ENCODE data around the gene LRRC18. TPM values are rescaled to one million over a fixed set of nuclear protein-coding genes. Genes with fewer than 3 reads are reported as not detected.
A peak's percentile ranks its signal among the peaks of the same experiment; 100 is the strongest.

LRRC18 gene
- under 1 TPM in 1 of 4 donors, not detected in 3; 0.21 TPM for total RNA-seq

DNA sequence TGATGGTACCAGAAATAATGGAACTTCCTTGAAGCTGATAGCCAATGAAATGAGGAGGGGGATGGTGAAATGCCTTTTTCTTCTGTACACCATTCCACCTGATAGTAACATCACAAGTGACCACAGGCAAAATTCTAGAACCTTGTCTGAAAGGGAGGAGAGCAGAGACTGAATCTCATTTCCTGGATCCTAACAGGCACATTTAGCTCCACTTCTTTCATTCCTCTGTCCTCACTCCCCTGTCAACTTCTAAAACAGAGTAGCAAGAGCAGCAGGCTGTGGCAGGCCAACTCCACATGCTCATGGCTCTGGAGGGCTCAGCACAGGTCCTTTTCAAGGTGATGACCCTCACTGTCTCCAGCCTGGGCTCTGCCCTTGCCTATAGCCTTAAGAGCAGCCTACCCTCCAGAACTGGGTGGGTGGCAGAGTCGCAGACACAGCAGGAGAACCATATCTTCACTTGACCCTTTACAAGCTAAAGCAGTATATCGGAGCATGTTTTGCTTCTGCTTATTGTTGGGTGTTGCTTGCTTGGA, at the start of gene LRRC18:
TSS of gene LRRC18 (minus strand) at position 51 of the 536 bp plus-strand sequence. CDS start 25,685 bp downstream, outside the sequence.
- intact Hi-C loops (cut with DNase I; ENCODE audit: low total_unique reads): no loop called here

DNA sequence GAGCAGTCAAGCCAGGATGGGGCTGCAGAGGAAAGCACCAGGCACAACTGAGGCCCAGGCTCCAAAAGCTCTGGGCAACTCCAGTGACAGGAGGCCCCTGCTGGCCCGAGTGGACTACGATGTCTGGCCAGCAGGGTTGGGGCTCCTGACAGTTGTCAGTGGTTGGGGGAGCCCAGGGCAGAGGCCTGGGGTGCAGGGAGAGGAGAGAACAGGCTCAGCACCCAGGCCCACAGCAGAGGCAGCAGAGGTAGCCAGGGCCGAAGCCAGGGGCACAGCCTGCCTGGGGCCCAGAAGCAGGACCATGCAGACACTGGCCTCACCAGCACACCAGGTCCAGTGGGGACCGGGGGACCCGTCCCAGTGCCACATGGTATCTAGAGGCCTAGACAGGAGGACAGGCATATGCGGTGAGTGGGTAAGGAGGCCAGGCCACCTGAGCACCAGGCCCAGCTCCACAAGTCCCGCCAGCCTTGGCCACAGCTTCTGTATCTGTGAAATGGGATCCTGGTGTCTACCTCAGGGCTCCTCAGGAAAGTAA, 46.0 kb upstream of the LRRC18 start:
- no peak overlapping the region for H3K27ac ChIP-seq
- TF ChIP-seq, protein P1, sequence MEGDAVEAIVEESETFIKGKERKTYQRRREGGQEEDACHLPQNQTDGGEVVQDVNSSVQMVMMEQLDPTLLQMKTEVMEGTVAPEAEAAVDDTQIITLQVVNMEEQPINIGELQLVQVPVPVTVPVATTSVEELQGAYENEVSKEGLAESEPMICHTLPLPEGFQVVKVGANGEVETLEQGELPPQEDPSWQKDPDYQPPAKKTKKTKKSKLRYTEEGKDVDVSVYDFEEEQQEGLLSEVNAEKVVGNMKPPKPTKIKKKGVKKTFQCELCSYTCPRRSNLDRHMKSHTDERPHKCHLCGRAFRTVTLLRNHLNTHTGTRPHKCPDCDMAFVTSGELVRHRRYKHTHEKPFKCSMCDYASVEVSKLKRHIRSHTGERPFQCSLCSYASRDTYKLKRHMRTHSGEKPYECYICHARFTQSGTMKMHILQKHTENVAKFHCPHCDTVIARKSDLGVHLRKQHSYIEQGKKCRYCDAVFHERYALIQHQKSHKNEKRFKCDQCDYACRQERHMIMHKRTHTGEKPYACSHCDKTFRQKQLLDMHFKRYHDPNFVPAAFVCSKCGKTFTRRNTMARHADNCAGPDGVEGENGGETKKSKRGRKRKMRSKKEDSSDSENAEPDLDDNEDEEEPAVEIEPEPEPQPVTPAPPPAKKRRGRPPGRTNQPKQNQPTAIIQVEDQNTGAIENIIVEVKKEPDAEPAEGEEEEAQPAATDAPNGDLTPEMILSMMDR (IDR thresholded peaks at IDR 0.05): no peak
- H3K27me3 ChIP-seq: no peaks in the 10 kb centered on the region
- no peak for DNase-seq
- H3K4me1 ChIP-seq: no peaks in the 10 kb centered on the region
- H3K4me3 ChIP-seq: no peak overlapping the region
- no peaks in the 10 kb centered on the region for H3K36me3 ChIP-seq
- no peaks in the 10 kb centered on the region for H3K9me3 ChIP-seq
- intact Hi-C loops (cut with DNase I; ENCODE audit: low total_unique reads): no loop called here

More for the DNA sequence above, at the start of gene LRRC18:
- no peaks in the 10 kb centered on the region for H3K4me1 ChIP-seq
- no peak for DNase-seq
- TF ChIP-seq, protein P1 (IDR thresholded peaks at IDR 0.05): no peak
- TF ChIP-seq POLR2A (IDR thresholded peaks at IDR 0.05): no peak
- H3K9me3 ChIP-seq: no peaks in the 10 kb centered on the region
- no peaks in the 10 kb centered on the region for H3K36me3 ChIP-seq
- H3K27me3 ChIP-seq: no peaks in the 10 kb centered on the region
- H3K4me3 ChIP-seq: no peak within 1 kb of the TSS
- H3K27ac ChIP-seq: no peak within 1 kb of the TSS

DNA sequence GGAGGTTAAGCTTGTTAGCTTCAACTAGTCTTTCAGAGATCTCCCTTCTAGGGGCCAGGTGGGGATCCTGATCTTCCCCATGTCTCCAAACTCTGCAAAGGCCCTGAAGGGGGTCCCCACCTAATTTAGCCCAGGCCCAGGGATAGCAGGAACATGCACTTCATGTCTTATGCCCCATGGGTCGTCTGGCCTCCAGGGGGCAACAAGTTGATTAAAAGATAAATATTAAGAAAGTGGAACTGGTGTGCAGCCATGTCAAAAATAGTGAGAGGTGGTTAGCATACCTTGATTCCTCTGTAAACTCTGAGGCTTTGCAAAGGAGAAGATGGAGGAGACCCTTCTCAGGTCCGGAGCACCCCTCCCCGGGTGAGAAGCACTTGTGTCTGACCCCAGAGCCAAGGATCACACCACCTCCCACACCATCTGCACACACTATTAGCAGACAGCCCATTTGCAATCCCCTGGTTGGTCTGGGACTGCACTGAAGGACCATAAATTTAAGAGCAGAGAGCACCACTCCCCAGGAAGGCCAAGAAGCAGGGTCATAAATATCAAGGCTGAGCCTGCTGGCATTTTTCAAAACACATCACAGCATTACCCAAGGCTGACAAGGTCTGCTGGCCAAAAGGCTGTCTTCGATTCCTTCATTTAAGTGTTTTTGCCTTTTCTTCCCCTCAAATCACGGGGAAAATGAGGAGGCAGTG, 44.2 kb upstream of the LRRC18 start:
- Histone ChIP-seq H3K4me1 (no peaks in the 10 kb centered on the region), H3K9me3 (no peaks in the 10 kb centered on the region), H3K36me3 (no peaks in the 10 kb centered on the region), H3K4me3 (no peak overlapping the region), H3K27me3 (no peaks in the 10 kb centered on the region), H3K27ac (no peak overlapping the region)
- intact Hi-C loops (cut with DNase I; ENCODE audit: low total_unique reads): no loop called here
- no peak for DNase-seq
- TF ChIP-seq POLR2A (IDR thresholded peaks at IDR 0.05): no peak
- TF ChIP-seq, protein P1 (IDR thresholded peaks at IDR 0.05): no peak

- no peak for DNase-seq
- intact Hi-C loops (cut with DNase I; ENCODE audit: low total_unique reads): no loop called here
- Histone ChIP-seq H3K27ac (no peak overlapping the region), H3K27me3 (no peaks in the 10 kb centered on the region), H3K9me3 (no peaks in the 10 kb centered on the region), H3K4me3 (no peak overlapping the region), H3K36me3 (no peaks in the 10 kb centered on the region), H3K4me1 (no peaks in the 10 kb centered on the region)
- TF ChIP-seq POLR2A (IDR thresholded peaks at IDR 0.05): no peak
- TF ChIP-seq, protein P1 (IDR thresholded peaks at IDR 0.05): no peak
These were observed 42.9 kb upstream of the LRRC18 start for GRCh38 chr10:48982584-48982983.

DNA sequence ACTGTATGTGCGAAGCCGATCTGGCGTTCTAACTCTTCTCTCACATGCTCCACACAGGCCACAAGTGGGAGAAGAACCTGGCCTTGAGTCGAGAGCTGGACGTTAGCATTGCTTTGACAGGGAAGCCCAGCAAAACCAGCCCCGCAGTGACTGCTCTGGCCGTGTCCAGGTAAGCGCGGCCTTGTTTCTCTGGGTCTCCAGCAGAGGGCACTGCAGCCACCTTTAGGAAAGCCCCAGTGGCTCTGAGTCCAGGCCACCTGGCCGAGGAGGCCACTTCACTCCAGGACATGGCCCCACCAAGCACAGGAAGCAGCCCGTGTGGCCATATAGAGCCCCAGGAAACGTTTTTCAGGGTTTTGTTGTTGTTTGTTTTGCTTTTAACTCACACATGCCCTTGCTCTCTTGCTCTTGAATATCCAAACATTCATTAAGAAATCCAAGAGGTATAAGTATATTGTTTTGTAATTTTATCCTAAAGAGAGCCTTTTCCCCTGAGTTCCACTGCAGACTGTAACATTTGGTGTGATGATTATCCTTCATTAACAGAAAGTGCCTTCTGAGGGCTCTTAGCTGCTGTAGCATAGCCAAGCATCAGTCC, 41.8 kb upstream of the LRRC18 start:
- intact Hi-C loops (cut with DNase I; ENCODE audit: low total_unique reads): no loop called here
- Histone ChIP-seq H3K4me3 (no peak overlapping the region), H3K9me3 (no peaks in the 10 kb centered on the region), H3K27me3 (no peaks in the 10 kb centered on the region), H3K4me1 (no peaks in the 10 kb centered on the region), H3K36me3 (no peaks in the 10 kb centered on the region), H3K27ac (no peak overlapping the region)
- no peak for TF ChIP-seq POLR2A (IDR thresholded peaks at IDR 0.05)
- TF ChIP-seq, protein P1 (IDR thresholded peaks at IDR 0.05): peak; percentile 71 to 79 (median 76)
- DNase-seq: peak; percentile 31 to 63

Data from uterus (tissue), 4 donors.